H1 (cell line): Measurements from ENCODE around the gene DRC7. TPM values are rescaled to one million over a fixed set of nuclear protein-coding genes. Genes with fewer than 3 reads are reported as not detected.

Experiments used
- CTCF ChIA-PET: fragments of 300-600 bp; sonication (Branson Sonifier 250); formaldehyde crosslinking; loops from one replicate; lab custom pipeline; 2021; ENCODE audit not compliant: partially characterized antibody; lab: Charles Lee
- POLR2A ChIA-PET: fragments of 300-600 bp; sonication (Branson Sonifier 250); formaldehyde crosslinking; loops from one replicate; lab custom pipeline; 2021; ENCODE audit warnings: inconsistent platforms; ENCODE audit not compliant: partially characterized antibody; lab: Charles Lee
- DNase-seq, 2 experiments: peaks; one replicate each; pipeline versions ENCODE4 v3.0.0 to v3.0.0-alpha.2; 2010 to 2022; ENCODE audit warnings: low spot score in 2 of 2, low read depth in 1 of 2, mixed read lengths in 1 of 2
- FAIRE-seq: peaks from 2 replicates; lab custom pipeline; 2011; peaks lifted over from hg19 to GRCh38; lab: Jason Lieb, UNC
- H2AFZ ChIP-seq: 2 replicates; pipeline ENCODE4 v1.8.1; 2012; ENCODE audit warnings: low read length, inconsistent platforms
- H2AK5ac ChIP-seq: 2 replicates; pipeline ENCODE4 v1.6.1; 2013; ENCODE audit warnings: low read depth, low read length
- H2BK120ac ChIP-seq: replicated peaks from 2 replicates; pipeline ENCODE3; 2013; ENCODE audit warnings: low read depth, low read length, inconsistent platforms
- H2BK12ac ChIP-seq: 2 replicates; pipeline ENCODE4 v1.6.1; 2013; ENCODE audit warnings: low read depth, low read length
- H2BK15ac ChIP-seq: 2 replicates; pipeline ENCODE4 v1.6.1; 2013; ENCODE audit warnings: low read length
- H2BK20ac ChIP-seq: 2 replicates; pipeline ENCODE4 v1.6.1; 2013; ENCODE audit warnings: low read length
- H2BK5ac ChIP-seq: 2 replicates; pipeline ENCODE4 v1.6.1; 2013; ENCODE audit warnings: low read depth, low read length
- H3K14ac ChIP-seq: 2 replicates; pipeline ENCODE4 v1.6.1; 2013; ENCODE audit warnings: inconsistent platforms; ENCODE audit not compliant: insufficient read length
- H3K18ac ChIP-seq: 2 replicates; pipeline ENCODE4 v1.6.1; 2013; ENCODE audit warnings: low read length; ENCODE audit errors: extremely low read depth
- H3K23ac ChIP-seq: 2 replicates; pipeline ENCODE4 v1.6.1; 2013; ENCODE audit warnings: inconsistent platforms; ENCODE audit not compliant: insufficient read length
- H3K23me2 ChIP-seq: 2 replicates; pipeline ENCODE4 v1.6.1; 2013; ENCODE audit warnings: low read depth, low read length
- H3K27ac ChIP-seq: 2 replicates; pipeline ENCODE4 v1.6.1; 2011; ENCODE audit warnings: low read depth, low read length, inconsistent platforms
- H3K27me3 ChIP-seq, 4 experiments: replicated peaks in 1 of 4; 1 replicate in 1 of 4; 2 replicates in 3 of 4; pipeline versions ENCODE4 v1.6.1 to v1.8.1; 2011 to 2013; ENCODE audit warnings: low read length in 3 of 4, mild to moderate bottlenecking in 3 of 4, inconsistent platforms in 2 of 4, mixed read lengths in 2 of 4, moderate library complexity in 1 of 4; ENCODE audit not compliant: control insufficient read depth in 3 of 4, insufficient read depth in 3 of 4; ENCODE audit errors: extremely low read depth in 1 of 4
- H3K36me3 ChIP-seq, 4 experiments: 2 replicates each; pipeline versions ENCODE4 v1.6.1 to v1.8.1; 2011 to 2013; ENCODE audit warnings: mild to moderate bottlenecking in 4 of 4, low read length in 3 of 4, moderate library complexity in 2 of 4, control low read depth in 1 of 4, inconsistent platforms in 1 of 4; ENCODE audit not compliant: insufficient read depth in 4 of 4, control insufficient read depth in 2 of 4
- H3K4ac ChIP-seq: replicated peaks from 2 replicates; pipeline ENCODE3; 2013; ENCODE audit warnings: low read length, low read depth, mixed read lengths, inconsistent platforms; ENCODE audit not compliant: insufficient read length
- H3K4me1 ChIP-seq, 4 experiments: replicated peaks in 1 of 4; 1 replicate in 1 of 4; 2 replicates in 3 of 4; pipeline versions ENCODE4 v1.6.1 to v1.8.1; 2011 to 2013; ENCODE audit warnings: low read length in 3 of 4, inconsistent platforms in 2 of 4, mixed read lengths in 1 of 4; ENCODE audit not compliant: insufficient read depth in 4 of 4, control insufficient read depth in 3 of 4
- H3K4me2 ChIP-seq, 2 experiments: 2 replicates each; pipeline versions ENCODE4 v1.6.1 to v1.8.1; 2011 to 2013; ENCODE audit warnings: low read depth in 2 of 2, low read length in 2 of 2, control low read depth in 1 of 2, inconsistent platforms in 1 of 2, mild to moderate bottlenecking in 1 of 2; ENCODE audit not compliant: insufficient read depth in 1 of 2
- H3K4me3 ChIP-seq, 4 experiments: fragments of 200-600, 300-600 bp in 1 of 4; sonication (generic), shearing (Covaris generic), sonication (Bioruptor Twin) in 1 of 4; 2 replicates each; pipeline versions ENCODE4 v1.5.1 to v1.8.1; 2011 to 2016; ENCODE audit warnings: low read length in 4 of 4, low read depth in 3 of 4, control low read depth in 2 of 4, inconsistent platforms in 2 of 4, mild to moderate bottlenecking in 2 of 4, mixed read lengths in 1 of 4, moderate library complexity in 1 of 4; ENCODE audit not compliant: insufficient read depth in 2 of 4; ENCODE audit errors: extremely low read depth in 1 of 4
- H3K56ac ChIP-seq: replicated peaks from 2 replicates; pipeline ENCODE3; 2013; ENCODE audit warnings: low read depth, mild to moderate bottlenecking, mixed read lengths, low read length, inconsistent platforms; ENCODE audit not compliant: insufficient read length
- H3K79me1 ChIP-seq: 2 replicates; pipeline ENCODE4 v1.6.1; 2013; ENCODE audit warnings: low read depth, low read length, control low read depth
- H3K79me2 ChIP-seq, 2 experiments: 2 replicates each; pipeline versions ENCODE4 v1.6.1 to v1.8.1; 2012 to 2013; ENCODE audit warnings: low read length in 2 of 2, mild to moderate bottlenecking in 2 of 2, inconsistent platforms in 1 of 2; ENCODE audit not compliant: insufficient read depth in 2 of 2, control insufficient read depth in 1 of 2
- H3K9ac ChIP-seq, 4 experiments: replicated peaks in 1 of 4; 1 replicate in 1 of 4; 2 replicates in 3 of 4; pipeline versions ENCODE4 v1.6.1 to v1.8.1; 2011 to 2013; ENCODE audit warnings: low read depth in 3 of 4, low read length in 3 of 4, control low read depth in 2 of 4, mild to moderate bottlenecking in 2 of 4, moderate library complexity in 2 of 4, inconsistent platforms in 1 of 4; ENCODE audit errors: extremely low read depth in 1 of 4
- H3K9me3 ChIP-seq, 2 experiments: 2 replicates each; pipeline versions ENCODE4 v1.6.1 to v1.8.1; 2012 to 2013; ENCODE audit warnings: mild to moderate bottlenecking in 2 of 2, moderate library complexity in 2 of 2, control low read depth in 1 of 2, inconsistent platforms in 1 of 2, low read depth in 1 of 2, low read length in 1 of 2, mixed read lengths in 1 of 2; ENCODE audit not compliant: insufficient read depth in 2 of 2
- H4K20me1 ChIP-seq, 2 experiments: replicated peaks in 1 of 2; 2 replicates each; pipeline versions ENCODE3 to v1.8.1; 2011 to 2013; ENCODE audit warnings: inconsistent platforms in 2 of 2, low read length in 2 of 2, mild to moderate bottlenecking in 1 of 2; ENCODE audit not compliant: insufficient read depth in 2 of 2, control insufficient read depth in 1 of 2
- H4K5ac ChIP-seq: 2 replicates; pipeline ENCODE4 v1.6.1; 2013; ENCODE audit warnings: low read length, low read depth, mixed read lengths, inconsistent platforms; ENCODE audit not compliant: insufficient read length
- H4K8ac ChIP-seq: 2 replicates; pipeline ENCODE4 v1.8.0; 2013; ENCODE audit warnings: mild to moderate bottlenecking, moderate library complexity, low read length, inconsistent platforms; ENCODE audit not compliant: insufficient read depth; ENCODE audit errors: extremely low read depth
- H4K91ac ChIP-seq: replicated peaks from 2 replicates; pipeline ENCODE3; 2013; ENCODE audit warnings: low read length, mixed read lengths, inconsistent platforms; ENCODE audit not compliant: insufficient read length
- BACH1 ChIP-seq: IDR thresholded peaks from 2 replicates; pipeline ENCODE4 v1.6.1; 2012; ENCODE audit warnings: low read length, improper control_type of control experiment
- BRCA1 ChIP-seq: IDR thresholded peaks from 2 replicates; pipeline ENCODE4 v1.6.1; 2012; ENCODE audit warnings: low read depth, low read length, improper control_type of control experiment
- CREB1 ChIP-seq: IDR thresholded peaks from 2 replicates; pipeline ENCODE4 v1.6.1; 2012; ENCODE audit warnings: inconsistent platforms
- GABPA ChIP-seq: IDR thresholded peaks from 2 replicates; pipeline ENCODE4 v1.6.1; 2011; ENCODE audit warnings: mild to moderate bottlenecking, low read length, moderate library complexity, borderline replicate concordance; ENCODE audit not compliant: insufficient read depth
- HDAC2 ChIP-seq, 2 experiments: fragments of 300-600 bp in 1 of 2; sonication (generic) in 1 of 2; IDR thresholded peaks; 2 replicates each; pipeline ENCODE4 v1.6.1; 2011 to 2012; ENCODE audit warnings: low read depth in 2 of 2, low read length in 2 of 2, mild to moderate bottlenecking in 2 of 2, moderate library complexity in 2 of 2, borderline replicate concordance in 1 of 2, inconsistent platforms in 1 of 2
- SP2 ChIP-seq: IDR thresholded peaks from 2 replicates; pipeline ENCODE4 v1.6.1; 2012; ENCODE audit warnings: mild to moderate bottlenecking, low read length, inconsistent platforms
- TCF12 ChIP-seq: IDR thresholded peaks from 2 replicates; pipeline ENCODE4 v1.6.1; 2011; ENCODE audit warnings: low read depth, mild to moderate bottlenecking, low read length
- ZNF274 ChIP-seq: IDR thresholded peaks from 2 replicates; pipeline ENCODE4 v1.7.0; 2012; ENCODE audit warnings: low read length, borderline replicate concordance; ENCODE audit errors: extremely low read depth
- WGBS, 2 experiments: shearing (Covaris generic) in 1 of 2; methylation state at CpG; one replicate each; pipeline versions ENCODE4 v1.1.6 to v1.1.7; 2013 to 2015; ENCODE audit warnings: low lambda C conversion rate in 2 of 2, mixed read lengths in 2 of 2, inconsistent platforms in 1 of 2, low coverage in 1 of 2, missing lambda C conversion rate in 1 of 2; ENCODE audit not compliant: insufficient replicate concordance in 2 of 2, insufficient coverage in 1 of 2, insufficient read length in 1 of 2; ENCODE audit errors: extremely low coverage in 1 of 2, missing lambda C conversion rate in 1 of 2; 5-methylcytosine and 5-hydroxymethylcytosine counted together
- polyA plus RNA-seq, 7 experiments: library from polyadenylated mRNA; depleted of rRNA in 3 of 7; stranded (reverse) in 5 of 7; unstranded in 2 of 7; fragments of >200 nt in 5 of 7; fragments of 200-250 nt in 2 of 7; gene quantifications; 1 replicate in 5 of 7; 2 replicates in 1 of 7; 4 replicates in 1 of 7; pipeline versions ENCODE4 v1.2.1 to v1.2.3, GENCODE V29; 2011 to 2013; ENCODE audit warnings: missing spikeins in 2 of 7, mixed read lengths in 2 of 7
- total RNA-seq: library from RNA; stranded (reverse); fragmentation: NEBNext Ultra II Directional; extraction: Animal tissue kit (Norgen Biotek cat#: 25700); gene quantifications from 2 replicates; pipeline ENCODE4 v1.2.1, GENCODE V29; 2021
- TF ChIP-seq, protein P1 (sequence below): IDR thresholded peaks from 2 replicates; pipeline ENCODE4 v1.6.1; 2011; ENCODE audit warnings: low read length, improper control_type of control experiment

Gene DRC7
- total and polyA plus RNA-seq, 2 of the 8 experiments (the other 6 are each of a cell fraction or from before 2014, with no cell fraction given) = 0.14 TPM; not detected in 1

DNA sequence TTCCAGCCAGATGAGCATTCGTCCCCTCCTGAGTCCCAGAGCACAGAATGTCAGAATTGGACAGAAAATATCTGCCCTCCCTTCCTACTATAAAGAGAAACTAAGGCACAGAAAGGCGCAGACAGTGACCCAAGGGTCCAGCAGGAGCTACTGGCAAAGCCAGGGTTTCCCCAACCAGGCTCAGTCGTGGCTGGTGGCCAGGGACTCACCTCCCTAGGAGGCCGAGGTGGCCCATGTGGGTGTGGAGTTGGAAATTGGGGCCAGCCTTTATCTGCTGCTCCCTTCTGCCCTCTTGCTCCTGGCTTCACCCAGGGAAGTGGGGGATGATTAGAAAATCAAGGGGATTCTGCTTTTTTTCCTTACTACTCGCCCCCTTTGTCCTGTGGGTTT lies 1.1 kb downstream of the DRC7 start:
- WGBS, 2 experiments = 95% methylated on average over 5 of the region's 5 CpGs; no CpG with 5 or more reads in 1 of the 2 experiments
- FAIRE-seq (no peak), DNase-seq (no peak)
- no peak overlapping the region for H2AFZ ChIP-seq
- H4K91ac ChIP-seq = no peak overlapping the region
- no peak overlapping the region for H3K4ac ChIP-seq
- no peaks in the 10 kb centered on the region for H3K36me3 ChIP-seq
- H3K14ac ChIP-seq = no peak overlapping the region
- no peak overlapping the region for H3K4me3 ChIP-seq
- H3K27me3 ChIP-seq = no peaks in the 10 kb centered on the region
- H3K4me2 ChIP-seq = no peak overlapping the region
- H3K9ac ChIP-seq = no peak overlapping the region
- no peak overlapping the region for H3K18ac ChIP-seq
- H2BK15ac ChIP-seq = no peak overlapping the region
- CTCF ChIA-PET = interaction anchor here (1.0 to 1.5 kb wide), 3 partner anchors 11 to 46 kb away, joined by 3 to 4 read pairs (median 3); no protein-coding TSS in a partner anchor
- H2BK120ac ChIP-seq = no peak overlapping the region
- H2BK20ac ChIP-seq = no peak overlapping the region
- H2AK5ac ChIP-seq = no peak overlapping the region
- no peak overlapping the region for H3K56ac ChIP-seq
- no peak overlapping the region for H3K23ac ChIP-seq
- H3K4me1 ChIP-seq = no peaks in the 10 kb centered on the region; a peak in 1 of 7 replicates
- no peak overlapping the region for H4K8ac ChIP-seq
- POLR2A ChIA-PET = interaction anchor here (0.8 kb wide), 1 partner anchor 31 kb away, joined by 3 read pairs; no protein-coding TSS in a partner anchor
- no peak overlapping the region for H2BK12ac ChIP-seq
- H3K9me3 ChIP-seq = no peaks in the 10 kb centered on the region
- no peak overlapping the region for H4K5ac ChIP-seq
- no peaks in the 10 kb centered on the region for H4K20me1 ChIP-seq
- H3K23me2 ChIP-seq = 0 out of 2 replicates have a peak, but pooled peaks cover 2% of the 10 kb centered on the region
- H3K79me1 ChIP-seq = no peaks in the 10 kb centered on the region
- H3K27ac ChIP-seq = no peak overlapping the region
- H3K79me2 ChIP-seq = no peaks in the 10 kb centered on the region
- H2BK5ac ChIP-seq = no peak overlapping the region
- no peak for TF ChIP-seq CREB1
- no peak for TF ChIP-seq BRCA1
- TF ChIP-seq, protein P1, sequence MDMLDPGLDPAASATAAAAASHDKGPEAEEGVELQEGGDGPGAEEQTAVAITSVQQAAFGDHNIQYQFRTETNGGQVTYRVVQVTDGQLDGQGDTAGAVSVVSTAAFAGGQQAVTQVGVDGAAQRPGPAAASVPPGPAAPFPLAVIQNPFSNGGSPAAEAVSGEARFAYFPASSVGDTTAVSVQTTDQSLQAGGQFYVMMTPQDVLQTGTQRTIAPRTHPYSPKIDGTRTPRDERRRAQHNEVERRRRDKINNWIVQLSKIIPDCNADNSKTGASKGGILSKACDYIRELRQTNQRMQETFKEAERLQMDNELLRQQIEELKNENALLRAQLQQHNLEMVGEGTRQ = no peak
- TF ChIP-seq GABPA = no peak
- no peak for TF ChIP-seq BACH1
- TF ChIP-seq ZNF274 = no peak
- TF ChIP-seq SP2 = no peak
- no peak for TF ChIP-seq HDAC2 (IDR thresholded peaks at IDR 0.05; ENCODE audit: borderline replicate concordance in 1 of 2, low read depth in 2 of 2, low read length in 2 of 2)
- TF ChIP-seq TCF12 = no peak
